Eye (tissue), 1 donor: ENCODE measurements around the gene MACROD2.
"Not testable (repeated sequence)": the region's sequence is repeated elsewhere in the genome, so short reads cannot be mapped to it uniquely, and the experiment has no call there.

Experiments
- DNase-seq: peaks from one replicate; pipeline ENCODE4 v3.0.0-alpha.2; 2015

Gene MACROD2

DNA sequence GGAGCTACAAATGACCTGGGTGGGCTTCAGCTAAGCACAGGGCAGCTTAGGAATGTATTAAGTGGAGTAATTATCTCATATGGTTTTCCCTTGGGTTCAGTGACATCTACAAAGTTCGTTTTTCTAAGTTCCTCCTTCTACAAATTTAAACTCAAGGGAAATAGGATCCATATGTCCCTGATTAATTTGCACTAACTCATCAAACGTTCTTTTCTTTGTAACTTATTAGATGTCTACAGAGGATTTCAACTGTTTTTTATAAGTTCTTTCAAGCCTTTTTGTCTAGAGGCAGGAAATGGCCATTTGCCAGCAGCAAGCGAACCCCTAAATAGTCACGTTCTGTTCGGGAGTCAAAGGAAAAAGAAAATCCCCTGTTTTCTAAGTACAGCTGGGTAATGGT, 1517.6 kb downstream of the MACROD2 start:
- peak; percentile 14 for DNase-seq

DNA sequence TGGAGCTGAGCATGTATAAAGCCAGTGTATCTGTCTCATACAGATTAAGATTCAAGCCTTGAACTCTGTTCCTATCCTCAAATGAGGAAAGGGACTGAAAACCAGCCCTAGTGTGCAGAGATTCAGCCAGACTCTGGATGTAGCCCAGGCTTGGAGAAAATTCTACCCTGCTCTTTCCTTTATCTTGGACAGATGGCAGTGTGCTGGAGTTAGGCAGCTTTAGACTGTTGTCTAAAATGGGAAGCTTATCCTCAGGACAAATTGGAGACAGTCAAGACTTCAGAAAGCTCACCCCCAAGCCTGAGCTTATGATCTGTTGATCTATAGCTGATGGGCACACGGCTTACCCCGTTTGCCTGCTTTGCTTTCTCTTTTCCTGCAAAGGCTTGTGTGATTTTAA, 1520.4 kb downstream of the MACROD2 start:
- no peak for DNase-seq

DNA sequence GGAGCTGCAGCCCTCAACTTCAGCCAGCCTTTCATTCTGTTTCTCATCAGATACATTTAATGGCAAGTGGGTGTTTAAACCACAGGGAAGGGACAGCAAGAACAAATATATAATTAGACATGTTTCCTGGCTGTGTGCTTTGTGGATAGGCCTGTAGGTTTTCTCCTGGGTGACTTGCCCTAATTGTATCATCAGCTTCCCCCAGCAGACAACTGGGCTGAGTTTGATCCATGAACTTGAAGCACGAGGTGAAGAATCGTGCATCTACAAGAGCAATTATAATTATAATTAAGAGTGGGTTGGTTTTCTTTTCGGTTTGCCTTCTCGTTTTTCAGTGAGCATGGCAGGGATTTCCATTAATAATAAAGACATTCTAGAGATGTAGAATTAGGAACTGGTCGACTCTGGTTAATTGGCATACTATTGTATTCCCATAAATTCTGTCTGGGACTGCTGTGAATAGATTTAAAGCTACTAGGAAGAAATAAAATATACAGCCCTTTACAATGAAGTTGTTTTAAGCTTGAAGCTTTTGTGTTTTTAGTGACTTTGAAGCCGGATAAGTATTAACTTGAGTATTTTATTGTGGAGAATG, 1525.7 kb downstream of the MACROD2 start:
- DNase-seq, result no peak

DNA sequence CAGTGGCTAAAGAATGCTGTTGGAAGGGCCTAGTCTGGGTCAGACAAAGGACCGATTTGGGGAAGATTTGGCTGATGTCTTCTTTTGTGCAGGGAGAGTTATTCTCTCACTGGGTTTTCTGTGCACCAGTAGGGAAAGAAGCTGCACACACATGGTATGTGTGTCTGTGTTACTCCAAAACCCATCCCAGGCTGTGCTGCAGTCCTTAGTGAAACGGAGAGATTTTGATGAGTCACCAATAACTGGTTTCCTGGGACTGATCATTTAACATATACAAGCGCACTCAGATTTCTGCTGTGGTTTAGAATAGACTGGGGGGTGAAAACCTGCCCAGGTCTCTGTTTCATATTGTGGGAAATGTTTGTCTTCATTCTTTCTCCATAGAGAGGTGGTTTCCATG, 1528.1 kb downstream of the MACROD2 start:
- no peak for DNase-seq

DNA sequence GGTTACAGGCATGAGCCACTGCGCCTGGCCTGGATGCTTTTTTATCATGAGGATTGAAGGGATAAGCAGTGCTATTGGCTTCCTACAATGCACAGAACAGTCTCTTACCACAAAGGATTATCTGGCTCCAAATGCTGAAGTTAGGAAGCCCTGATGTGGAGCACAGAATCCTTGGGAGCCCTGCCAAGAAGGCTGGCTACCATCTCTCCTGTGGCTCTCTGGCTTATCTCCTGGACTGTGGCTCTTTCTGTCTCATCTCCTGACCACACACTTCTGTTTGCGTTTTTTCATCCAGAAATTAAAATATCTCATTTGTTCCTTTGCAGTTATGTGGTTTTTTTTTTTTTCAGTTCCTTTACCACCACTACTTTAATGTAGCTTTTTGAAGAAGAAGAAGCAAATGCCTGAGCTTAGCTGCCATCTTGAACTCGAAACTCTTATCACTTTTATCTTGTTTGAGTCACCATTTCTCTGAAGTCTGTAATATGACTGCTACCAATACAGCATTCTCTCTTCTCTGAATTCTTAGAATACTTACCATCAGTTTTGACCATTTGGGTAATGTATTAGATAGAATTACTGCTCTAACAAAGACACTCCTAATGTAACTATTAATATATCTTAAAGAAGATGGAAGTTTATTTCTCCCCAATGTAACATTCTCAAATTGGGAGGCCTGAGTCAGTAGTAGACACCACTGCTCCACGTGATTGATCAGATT, 1533.2 kb downstream of the MACROD2 start:
- no peak for DNase-seq

DNA sequence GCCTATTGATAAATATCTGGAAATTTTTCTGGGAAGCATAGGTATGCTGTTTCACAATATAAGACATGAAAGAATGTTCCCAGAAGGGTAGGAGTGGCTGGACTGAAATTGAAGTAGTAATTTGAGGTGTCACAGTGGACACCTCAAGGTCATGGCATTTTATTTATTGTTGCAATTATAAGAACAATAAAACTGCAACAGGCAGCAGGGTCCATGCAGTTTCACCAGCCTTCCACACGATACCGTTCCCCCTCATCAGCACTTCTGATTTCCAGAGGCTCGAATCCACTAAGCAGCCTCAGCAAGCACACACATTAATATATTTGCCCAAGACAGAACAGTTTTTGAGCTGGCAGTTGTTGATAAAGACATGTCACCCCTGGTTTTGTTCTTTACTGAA, 1540.5 kb downstream of the MACROD2 start:
- DNase-seq, result no peak

DNA sequence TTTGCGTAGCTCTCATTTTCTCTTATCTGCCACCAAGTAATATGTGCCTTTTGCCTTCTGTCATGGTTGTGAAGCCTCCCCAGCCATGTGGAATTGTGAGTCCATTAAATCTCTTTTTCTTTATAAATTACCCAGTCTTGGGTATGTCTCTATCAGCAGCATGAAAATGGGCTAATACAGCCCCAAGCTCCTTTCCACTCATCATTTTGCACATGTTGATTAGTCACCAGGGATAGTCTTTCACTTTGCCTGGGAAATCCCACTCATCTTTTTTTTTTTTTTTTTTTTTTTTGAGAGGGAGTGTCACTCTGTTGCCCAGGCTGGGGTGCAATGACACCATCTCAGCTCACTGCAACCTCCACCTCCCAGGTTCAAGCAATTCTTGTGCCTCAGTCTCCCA, 1541.9 kb downstream of the MACROD2 start:
- not testable (repeated sequence) for DNase-seq

DNA sequence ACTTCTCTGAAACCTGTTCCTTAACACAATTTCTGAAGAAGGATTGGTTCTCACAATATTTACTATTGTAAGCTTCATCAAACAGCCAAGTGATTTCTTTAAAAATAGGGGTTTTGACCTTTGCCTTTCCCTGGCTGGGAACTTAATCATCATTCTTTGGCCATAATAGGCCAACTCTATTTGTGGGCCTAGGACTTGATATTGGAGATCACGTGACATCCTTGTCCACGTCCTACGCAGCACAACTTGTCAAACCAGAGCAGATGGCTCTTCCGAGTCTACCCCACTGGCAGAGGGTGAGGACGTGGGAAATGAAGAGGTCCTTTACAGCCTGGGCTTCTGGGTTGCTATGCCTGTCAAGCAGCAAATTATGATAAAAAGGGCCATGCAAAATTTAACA, 1547.3 kb downstream of the MACROD2 start:
- DNase-seq, result no peak

DNA sequence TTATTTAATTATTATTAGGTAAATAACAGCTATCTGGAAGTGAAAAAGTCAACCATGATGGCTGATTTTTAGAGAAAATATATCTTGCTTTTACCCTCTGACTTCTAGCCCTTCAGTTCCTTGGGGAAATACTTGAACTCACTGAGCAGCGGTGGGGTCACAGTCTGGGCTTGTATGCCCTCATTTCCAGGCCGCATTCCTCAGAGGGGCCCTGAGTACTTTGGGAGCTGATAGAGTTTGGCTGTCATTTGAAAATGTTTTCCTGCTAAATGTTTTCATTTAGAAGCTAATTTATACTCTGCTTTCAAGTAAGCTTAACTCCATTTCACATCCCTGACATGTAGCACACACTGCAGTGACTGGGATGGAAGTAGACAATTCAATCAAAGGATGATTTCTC, 1549.4 kb downstream of the MACROD2 start:
- DNase-seq, result peak; percentile 43

DNA sequence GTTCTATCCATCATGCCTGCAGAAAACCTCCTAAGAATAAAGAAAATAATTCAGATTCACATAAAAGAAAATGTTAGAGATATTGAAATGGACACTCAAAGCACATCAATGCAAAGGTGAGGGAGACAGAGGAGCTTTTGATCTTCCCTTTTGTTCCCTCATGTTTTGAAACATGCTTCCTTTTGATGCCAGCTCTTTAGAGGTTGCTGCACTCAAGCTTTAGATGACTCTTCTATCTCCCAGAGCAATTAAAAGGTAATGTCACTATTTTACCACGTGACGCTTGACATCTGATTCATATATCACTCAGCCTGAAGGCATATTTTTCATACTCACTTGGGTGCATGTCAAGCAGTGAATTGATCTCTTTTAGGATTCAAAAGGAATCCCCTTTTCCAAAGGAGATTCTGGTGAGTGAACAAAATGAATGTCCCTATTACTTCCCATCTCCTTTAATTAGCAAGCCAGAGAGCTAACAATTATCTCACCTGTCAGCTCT, 1551.3 kb downstream of the MACROD2 start:
- no peak for DNase-seq

DNA sequence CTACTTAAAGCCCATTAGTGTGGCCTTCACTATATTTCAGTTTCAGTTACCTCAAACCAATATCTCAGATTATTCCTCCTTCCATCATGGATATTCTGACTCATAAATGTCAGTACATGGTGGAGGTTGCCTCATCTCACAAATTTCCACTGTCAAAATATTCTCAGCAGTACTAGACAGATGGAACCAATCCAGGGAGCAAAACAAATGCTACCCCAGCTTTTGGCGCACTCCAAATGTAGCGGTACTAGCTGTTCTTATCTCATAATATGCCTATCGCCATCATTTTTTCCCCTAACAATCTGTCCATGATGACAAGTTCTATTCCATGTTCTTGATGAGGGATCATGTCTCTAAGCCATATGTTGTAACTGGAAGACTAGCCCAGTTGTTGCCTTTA, 1551.8 kb downstream of the MACROD2 start:
- DNase-seq, result no peak

DNA sequence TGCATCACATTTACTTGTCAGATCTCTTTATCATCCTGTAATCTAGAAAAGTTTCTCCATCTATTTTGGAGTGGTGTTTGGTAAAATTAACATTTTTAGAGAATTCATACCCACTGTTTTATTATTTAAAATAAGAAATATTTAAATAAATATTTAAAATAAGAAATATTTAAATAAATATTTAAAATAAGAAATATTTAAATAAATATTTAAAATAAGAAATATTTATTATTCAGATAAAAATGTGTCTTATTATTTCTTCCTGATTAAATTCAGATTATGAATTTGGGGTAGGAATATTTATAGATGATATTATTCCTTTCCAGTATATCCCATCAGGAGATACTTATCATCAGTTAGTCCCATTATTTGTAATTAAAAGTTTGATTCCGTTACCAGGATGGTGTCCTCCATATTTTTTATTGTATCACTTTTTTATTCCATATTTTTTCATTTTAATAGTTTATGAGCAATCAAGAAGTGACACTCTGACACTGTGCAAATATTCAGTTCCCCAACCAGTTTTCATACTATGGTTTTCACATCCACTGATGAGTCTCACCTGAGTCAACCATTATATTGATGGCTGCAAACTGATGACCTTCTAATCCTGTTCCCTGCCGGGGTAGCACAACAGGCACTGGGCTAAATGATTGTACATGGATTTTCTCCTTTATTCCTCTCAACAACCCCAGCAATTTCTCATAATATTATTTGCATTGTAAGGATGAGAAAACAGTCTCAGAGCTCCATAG, 1555.0 kb downstream of the MACROD2 start:
- DNase-seq, result no peak

DNA sequence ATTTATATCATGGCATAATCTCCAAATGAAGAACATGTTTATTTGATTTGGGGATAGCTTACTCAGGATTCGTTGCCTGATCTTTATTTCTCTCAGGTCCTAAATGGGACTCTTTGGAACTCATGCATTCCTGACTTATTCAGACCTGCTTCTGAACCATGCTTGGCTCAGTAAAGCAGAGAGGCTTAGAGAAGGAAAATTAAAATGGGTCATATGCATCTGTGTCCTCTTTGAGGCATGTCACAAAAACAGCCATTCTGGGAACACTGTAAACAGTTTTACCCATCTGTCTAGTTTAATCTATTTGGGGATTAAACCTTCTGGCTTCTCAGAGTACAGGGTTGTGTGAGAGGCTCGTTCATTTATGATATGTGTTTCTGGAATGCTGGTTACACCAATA, 1560.6 kb downstream of the MACROD2 start:
- DNase-seq, result peak; percentile 31

DNA sequence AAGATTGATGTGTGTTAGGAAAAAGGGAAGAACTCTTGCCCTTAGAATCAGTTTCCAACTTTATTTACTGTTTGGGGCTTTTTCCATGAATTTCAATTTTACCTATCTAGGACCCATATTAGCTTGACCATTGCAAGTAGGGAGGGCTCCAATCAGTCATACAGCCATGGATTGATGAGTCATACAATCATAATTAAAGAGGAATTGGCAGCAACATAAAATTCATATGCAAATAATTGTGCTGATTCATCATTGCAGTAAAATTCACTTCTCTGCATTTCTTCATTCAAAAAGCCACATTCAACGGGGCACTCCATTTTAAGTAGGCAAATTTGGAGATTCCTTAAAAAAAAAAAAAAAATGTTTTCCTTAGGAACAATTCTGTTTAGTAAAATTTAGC, 1561.6 kb downstream of the MACROD2 start:
- DNase-seq, result no peak

DNA sequence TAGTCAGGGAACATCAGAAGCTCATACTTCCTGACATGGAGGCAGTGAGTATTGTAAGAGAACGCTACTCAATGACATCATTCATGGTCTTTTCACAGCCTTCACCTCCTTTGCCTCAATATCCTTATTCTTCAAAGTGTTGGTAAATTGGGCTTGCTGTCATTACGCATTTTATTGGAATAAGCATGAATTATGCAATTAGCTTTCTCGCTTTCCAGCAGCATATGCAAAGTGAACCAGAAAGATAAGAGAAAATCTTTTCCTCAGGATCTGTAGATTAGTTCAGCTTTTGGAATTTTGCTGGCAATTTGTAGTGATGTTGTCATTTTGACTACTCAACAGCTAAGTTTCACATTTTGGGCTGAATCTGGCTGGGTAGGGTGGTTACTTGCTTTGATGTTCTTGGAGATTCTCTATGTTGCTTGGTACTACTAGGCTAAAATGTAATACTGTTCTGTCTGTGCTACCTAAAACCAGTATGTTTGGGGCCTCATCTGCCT, 1565.8 kb downstream of the MACROD2 start:
- no peak for DNase-seq

DNA sequence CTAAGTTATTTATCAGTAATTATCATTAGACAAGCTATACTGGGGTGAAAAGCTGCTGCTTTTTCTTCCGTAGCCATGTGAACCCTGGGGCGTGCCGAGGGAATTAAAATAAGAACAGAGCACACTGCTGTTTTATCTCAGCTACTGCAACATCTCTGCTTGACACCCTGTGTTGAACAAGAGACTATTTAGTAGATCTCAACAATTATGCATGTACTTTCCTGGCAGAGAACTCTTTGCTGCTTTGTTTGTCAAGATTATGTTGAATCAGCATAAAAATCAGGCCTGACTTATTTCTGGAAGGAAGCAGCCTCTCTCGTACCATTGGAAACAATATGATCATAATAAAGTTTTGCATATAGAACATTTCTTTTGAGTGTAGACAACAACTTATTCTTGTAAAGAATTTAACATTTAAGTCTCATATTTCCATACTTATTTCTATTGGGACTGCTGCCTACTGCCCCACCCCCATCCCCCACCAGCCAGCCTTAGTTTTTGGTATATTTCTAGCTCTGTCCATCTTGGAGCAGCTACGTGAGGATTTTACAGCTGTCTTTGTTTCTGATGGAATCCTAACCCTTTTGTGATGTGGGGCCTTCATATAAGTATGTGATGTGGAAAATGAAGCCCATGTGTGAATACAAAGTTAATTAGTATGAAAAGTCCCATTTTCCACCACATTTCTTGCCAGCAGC, 1566.5 kb downstream of the MACROD2 start:
- no peak for DNase-seq

DNA sequence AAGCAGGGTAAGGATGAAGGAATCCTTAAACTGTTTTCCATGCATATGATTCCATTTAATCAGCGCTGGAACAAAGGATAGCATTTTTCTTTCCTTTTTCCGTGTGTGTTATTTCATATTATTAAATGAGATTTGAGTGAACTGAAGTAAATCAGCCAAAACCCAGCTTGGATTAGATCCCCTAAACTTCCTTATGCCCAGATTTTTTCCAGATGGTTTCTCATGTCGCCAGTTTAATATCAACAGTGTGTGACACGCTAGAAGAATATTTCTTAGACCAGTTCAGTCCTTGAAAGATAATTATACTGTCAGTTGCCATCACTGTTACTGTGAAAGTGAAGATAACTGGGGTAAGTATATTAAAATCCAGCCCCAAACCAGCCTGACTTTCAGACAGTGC, 1568.5 kb downstream of the MACROD2 start:
- DNase-seq, result peak; percentile 52

DNA sequence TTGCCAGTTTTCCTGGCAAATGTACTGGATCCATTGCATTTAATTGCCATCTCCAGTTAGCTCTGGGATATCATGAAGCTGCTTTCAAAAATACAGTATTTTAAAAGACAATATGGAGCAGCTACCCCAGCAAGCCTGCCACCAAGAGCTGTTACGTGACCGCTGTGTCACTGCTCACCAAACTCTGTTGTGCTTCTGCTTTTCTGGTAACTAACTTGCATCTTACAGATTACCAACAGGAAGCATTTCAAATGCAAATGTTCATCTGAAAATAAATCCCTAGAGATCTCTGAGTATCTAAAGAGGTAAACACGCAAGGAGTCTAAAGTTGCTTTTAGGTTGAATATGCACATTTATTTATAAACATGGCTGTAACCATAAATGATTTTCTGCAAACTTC, 1569.7 kb downstream of the MACROD2 start:
- no peak for DNase-seq

DNA sequence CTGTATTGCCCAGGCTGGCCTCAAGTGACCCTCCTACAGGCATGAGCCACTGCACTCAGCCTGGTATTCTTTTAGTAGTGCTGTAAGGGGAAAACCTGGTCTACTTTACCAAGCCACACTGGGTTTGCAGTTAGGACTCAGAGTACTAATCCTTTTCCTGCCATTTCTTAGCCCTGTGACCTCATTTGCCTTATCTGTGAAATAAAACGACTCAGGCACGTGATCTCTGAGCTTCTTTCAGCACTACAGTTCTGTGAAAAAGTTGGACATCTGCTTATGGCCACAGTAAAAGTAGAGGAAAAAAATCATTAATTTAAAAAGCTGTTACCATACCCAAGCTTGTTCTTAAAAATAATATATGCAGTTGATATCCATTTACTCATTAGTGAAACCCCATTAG, 1570.5 kb downstream of the MACROD2 start:
- no peak for DNase-seq

DNA sequence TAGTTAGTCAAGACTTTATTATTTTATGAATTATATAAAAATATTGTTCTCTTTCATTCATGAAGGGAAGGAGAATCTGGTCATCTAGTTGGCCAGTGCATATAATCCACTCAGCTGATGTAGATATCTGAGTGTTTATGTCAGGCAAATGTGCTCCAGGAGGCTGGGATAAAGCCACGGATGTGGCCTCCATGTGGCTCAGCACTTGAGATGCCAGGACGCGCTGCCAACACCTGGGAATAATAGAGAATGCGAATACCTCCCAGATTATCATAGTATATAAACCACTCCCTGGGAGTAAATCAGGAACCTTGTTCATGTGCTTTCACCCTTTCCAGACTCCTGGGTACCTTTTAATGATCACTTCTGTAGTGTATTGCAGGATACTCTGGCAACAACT, 1571.9 kb downstream of the MACROD2 start:
- no peak for DNase-seq

DNA sequence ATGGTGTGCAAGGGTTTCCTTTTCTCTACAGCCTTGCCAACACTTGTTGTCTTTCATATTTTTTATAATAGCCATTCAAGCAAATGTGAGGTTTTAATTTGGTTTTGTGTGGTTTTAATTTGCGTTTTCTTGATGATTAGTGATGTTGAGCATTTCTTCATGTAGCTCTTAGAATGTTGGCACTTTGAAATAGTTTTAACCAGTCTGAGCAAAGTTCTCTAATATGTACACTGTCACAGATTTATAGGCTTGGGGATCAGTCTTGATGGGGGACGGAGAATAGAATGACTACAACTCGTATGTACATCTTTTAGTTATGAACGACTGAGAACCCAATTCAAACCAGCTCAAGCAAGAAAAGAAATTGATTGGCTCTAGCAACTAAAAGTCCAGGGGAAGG, 1574.8 kb downstream of the MACROD2 start:
- no peak for DNase-seq

DNA sequence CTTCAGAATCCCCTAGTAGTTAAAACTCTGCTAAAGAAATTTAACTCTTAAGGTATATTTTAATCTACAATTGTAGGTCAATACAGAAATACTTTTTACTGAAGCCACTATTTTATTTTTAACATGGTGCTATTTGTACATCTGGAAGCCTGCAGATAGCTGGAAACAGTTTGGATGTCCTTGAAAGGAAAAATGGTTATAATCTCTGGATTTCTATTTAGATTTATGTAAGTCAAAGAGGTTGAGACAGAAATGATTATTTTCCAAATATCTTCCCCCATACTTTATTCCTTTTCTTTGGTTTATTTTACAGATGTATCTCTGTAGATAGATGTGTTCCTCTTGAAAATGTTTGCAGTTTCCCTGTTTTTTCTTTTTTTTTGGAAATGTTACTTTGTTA, 1575.7 kb downstream of the MACROD2 start:
- no peak for DNase-seq

DNA sequence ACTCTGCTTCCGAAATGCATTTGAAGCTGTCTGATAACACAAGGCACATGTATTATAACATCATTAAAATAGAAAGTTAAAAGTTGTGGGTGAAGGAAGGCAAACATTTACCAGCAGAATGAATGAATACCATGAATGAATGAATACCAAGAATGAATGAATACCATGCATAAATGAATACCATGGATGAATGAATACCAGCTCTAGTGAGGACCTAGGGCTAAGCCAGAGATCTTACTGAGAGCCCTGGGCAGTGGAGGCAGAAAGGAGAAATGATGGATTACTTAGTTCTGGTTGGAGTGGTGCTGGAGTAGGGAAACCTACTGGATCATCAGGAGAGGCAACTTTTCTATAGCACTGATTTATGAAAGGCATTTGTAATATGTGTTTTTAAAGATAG, 1579.9 kb downstream of the MACROD2 start:
- DNase-seq, result no peak
